K562 (cell line): ENCODE data around the gene ZNF790. TPM values are rescaled to one million over a fixed set of nuclear protein-coding genes. Genes with fewer than 3 reads are reported as not detected.

ENCODE experiments used
- BMI1 ChIP-seq: fragments of 150-350 bp; IDR thresholded peaks from 2 replicates; pipeline ENCODE4 v1.6.1; 2014; ENCODE audit warnings: low read length
- CREBBP ChIP-seq: IDR thresholded peaks from one replicate; pipeline ENCODE4 v1.6.1; 2012; ENCODE audit warnings: low read depth, mild to moderate bottlenecking, control low read depth, inconsistent platforms, low read length
- IFI16 ChIP-seq: fragments of 250-450 bp; sonication (Bioruptor Pico); IDR thresholded peaks from 2 replicates; pipeline ENCODE4 v2.1.2; 2022; ENCODE audit warnings: mild to moderate bottlenecking, inconsistent platforms
- MCM5 ChIP-seq: fragments of 450-650 bp; IDR thresholded peaks from 2 replicates; pipeline ENCODE4 v1.6.1; 2016; ENCODE audit warnings: low read depth
- MED1 ChIP-seq: sonication (generic); formaldehyde crosslinking; IDR thresholded peaks from 2 replicates; pipeline ENCODE4 v1.8.1; 2023; ENCODE audit warnings: missing genetic modification reagents, borderline replicate concordance
- MTA3 ChIP-seq: fragments of 450-650 bp; formaldehyde crosslinking; IDR thresholded peaks from 2 replicates; pipeline ENCODE4 v1.6.1; 2017; ENCODE audit warnings: mild to moderate bottlenecking, borderline replicate concordance
- PCBP2 ChIP-seq: fragments of 200-400 bp; formaldehyde crosslinking; IDR thresholded peaks from 2 replicates; pipeline ENCODE4 v1.6.1; 2018; ENCODE audit warnings: low read length, low read depth, mild to moderate bottlenecking, moderate library complexity; ENCODE audit not compliant: poor library complexity, severe bottlenecking
- POLR2AphosphoS2 ChIP-seq: IDR thresholded peaks from 2 replicates; pipeline ENCODE4 v1.6.1; 2012; ENCODE audit warnings: low read length, improper control_type of control experiment
- PTTG1 ChIP-seq: fragments of 450-650 bp; IDR thresholded peaks from 2 replicates; pipeline ENCODE4 v1.6.1; 2016; ENCODE audit warnings: low read depth, mild to moderate bottlenecking, missing genetic modification characterization, missing compliant biosample characterization
- RBM15 ChIP-seq: fragments of 200-400 bp; formaldehyde crosslinking; IDR thresholded peaks from 2 replicates; pipeline ENCODE4 v1.6.1; 2018; ENCODE audit warnings: mild to moderate bottlenecking, low read length, moderate library complexity; ENCODE audit not compliant: insufficient read depth
- RFX1 ChIP-seq: fragments of 450-650 bp; IDR thresholded peaks from 2 replicates; pipeline ENCODE4 v1.6.1; 2016; ENCODE audit warnings: mild to moderate bottlenecking, moderate library complexity
- RFX5 ChIP-seq: IDR thresholded peaks from 2 replicates; pipeline ENCODE4 v1.6.1; 2011; ENCODE audit warnings: low read depth, mild to moderate bottlenecking, improper control_type of control experiment, low read length
- RFX7 ChIP-seq: fragments of 250-450 bp; sonication (Bioruptor Pico); IDR thresholded peaks from 2 replicates; pipeline ENCODE4 v1.5.1; 2021; ENCODE audit warnings: mild to moderate bottlenecking
- RREB1 ChIP-seq: fragments of 250-450 bp; sonication (Bioruptor Pico); IDR thresholded peaks from 2 replicates; pipeline ENCODE4 v1.4.0; 2020
- SUPT5H ChIP-seq: fragments of 450-650 bp; IDR thresholded peaks from 2 replicates; pipeline ENCODE4 v1.6.1; 2016
- ZBTB12 ChIP-seq: fragments of 250-450 bp; sonication (Bioruptor Pico); IDR thresholded peaks from 2 replicates; pipeline ENCODE4 v1.4.0; 2020
- ZBTB43 ChIP-seq: sonication (generic); formaldehyde crosslinking; IDR thresholded peaks from 2 replicates; pipeline ENCODE4 v1.8.0; 2023; ENCODE audit warnings: mild to moderate bottlenecking, missing genetic modification reagents
- ZKSCAN1 ChIP-seq: fragments of 150-350 bp; IDR thresholded peaks from 2 replicates; pipeline ENCODE4 v1.6.1; 2016; ENCODE audit warnings: low read depth, low read length
- ZNF124 ChIP-seq: sonication (generic); formaldehyde crosslinking; IDR thresholded peaks from 2 replicates; pipeline ENCODE4 v1.8.1; 2022; ENCODE audit warnings: missing genetic modification reagents
- ZNF239 ChIP-seq: fragments of 250-450 bp; sonication (Bioruptor Pico); IDR thresholded peaks from 2 replicates; pipeline ENCODE4 v1.4.0; 2020; ENCODE audit warnings: mild to moderate bottlenecking
- ZNF41 ChIP-seq: fragments of 250-450 bp; sonication (Bioruptor Pico); conservative IDR thresholded peaks from 2 replicates; pipeline ENCODE4 v1.4.0; 2020; ENCODE audit warnings: mild to moderate bottlenecking
- ZNF586 ChIP-seq: fragments of 450-650 bp; formaldehyde crosslinking; conservative IDR thresholded peaks from 2 replicates; pipeline ENCODE4 v1.4.0; 2020; ENCODE audit warnings: mild to moderate bottlenecking, moderate library complexity
- polyA plus RNA-seq, 8 experiments: library from polyadenylated mRNA; depleted of rRNA in 4 of 8; stranded (reverse) in 5 of 8; unstranded in 3 of 8; fragments of >200 nt; fragmentation: Nextera tagmentation in 2 of 8; fragmentation: Illumina TruSeq in 1 of 8; extraction: Ambion mirVana in 2 of 8; extraction: Trizol in 1 of 8; gene quantifications; 2 replicates each; pipeline versions ENCODE4 v1.2.1 to v1.2.3, GENCODE V29; 2011 to 2014; ENCODE audit warnings: inconsistent platforms in 1 of 8, missing spikeins in 1 of 8
- total RNA-seq, 7 experiments: library from RNA; depleted of rRNA in 6 of 7; stranded (reverse); fragments of >200 nt in 6 of 7; fragmentation: Illumina TruSeq in 2 of 7; extraction: Trizol in 2 of 7; gene quantifications; 2 replicates each; pipeline versions ENCODE4 v1.2.1 to v1.2.3, GENCODE V29; 2011 to 2021; ENCODE audit warnings: low replicate concordance in 1 of 7

ZNF790 gene
- total and polyA plus RNA-seq, 9 of the 15 experiments (the other 6 are each of a cell fraction or from before 2014, with no cell fraction given): 0.33 to 1.7 (median 0.53) TPM

GRCh38 chr19:36772311-36773222 is 65.6 kb downstream of the ZNF790 start, which contains the start of gene ZNF850 (continued):
- TF ChIP-seq ZNF124 (no peak), SUPT5H (peak; percentile 73), RFX5 (no peak), ZKSCAN1 (no peak), ZNF586 (CRISPR knock-in tag) (no peak), ZBTB43 (CRISPR knock-in tag) (no peak), ZNF239 (no peak), MED1 (CRISPR knock-in tag) (no peak), RFX1 (no peak), BMI1 (no peak), PCBP2 (no peak), RBM15 (no peak), ZNF41 (CRISPR knock-in tag) (no peak), MCM5 (no peak), MTA3 (no peak; the same call in 1 of the 2 replicates), RREB1 (CRISPR knock-in tag) (no peak), IFI16 (CRISPR knock-in tag) (no peak), PTTG1 (tag) (no peak), POLR2AphosphoS2 (no peak), ZBTB12 (CRISPR knock-in tag) (no peak), CREBBP (no peak), RFX7 (CRISPR knock-in tag) (no peak)
